B cell (primary cell): ENCODE measurements around the gene PPP3CA. TPM values are rescaled to one million over a fixed set of nuclear protein-coding genes. Genes with fewer than 3 reads are reported as not detected.

Experiments
- ATAC-seq: fragments of 200-7000 bp; cut with Tn5 transposase; one replicate; pipeline ENCODE4 v1.10.0; 2021; ENCODE audit warnings: low read depth, mild to moderate bottlenecking, moderate number of reproducible peaks, moderate library complexity
- CTCF ChIA-PET: fragments of 350-600 bp; sonication (Branson Sonifier 250); formaldehyde crosslinking; loops from one replicate; lab custom pipeline; 2021; ENCODE audit warnings: antibody characterized with exemption, inconsistent platforms; lab: Charles Lee
- POLR2A ChIA-PET: fragments of 350-600 bp; sonication (Branson Sonifier 250); formaldehyde crosslinking; loops from one replicate; lab custom pipeline; 2021; ENCODE audit warnings: antibody characterized with exemption; lab: Charles Lee
- DNase-seq: peaks from one replicate; pipeline ENCODE4 v3.0.0; 2013
- H2AFZ ChIP-seq: 2 replicates; pipeline ENCODE4 v1.6.1; 2012; ENCODE audit warnings: mild to moderate bottlenecking, low read depth, low read length; ENCODE audit not compliant: insufficient read depth, poor library complexity, severe bottlenecking
- H3K27ac ChIP-seq, 2 donors: 1 replicate in 1 of 2; 2 replicates in 1 of 2; pipeline ENCODE4 v1.5.1; 2012 to 2013; ENCODE audit warnings: low read length in 2 of 2, mild to moderate bottlenecking in 2 of 2, moderate library complexity in 1 of 2
- H3K27me3 ChIP-seq, 4 experiments: fragments of 200-600 bp in 1 of 4; sonication (generic) in 1 of 4; replicated peaks in 1 of 4; 1 replicate in 2 of 4; 2 replicates in 2 of 4; pipeline versions ENCODE4 v1.6.1 to v1.7.0; 2013 to 2016; ENCODE audit warnings: low read length in 3 of 4, mild to moderate bottlenecking in 2 of 4, mixed read lengths in 1 of 4, moderate library complexity in 1 of 4; ENCODE audit not compliant: insufficient read depth in 4 of 4, control insufficient read depth in 3 of 4; ENCODE audit errors: control extremely low read depth in 1 of 4
- H3K36me3 ChIP-seq, 2 experiments: replicated peaks in 1 of 2; 1 replicate in 1 of 2; 2 replicates in 1 of 2; pipeline versions ENCODE4 v1.6.1 to v1.7.1; 2013; ENCODE audit warnings: low read length in 1 of 2; ENCODE audit not compliant: insufficient read depth in 2 of 2, control insufficient read depth in 1 of 2; ENCODE audit errors: control extremely low read depth in 1 of 2, extremely low read depth in 1 of 2
- H3K4me1 ChIP-seq, 2 donors: fragments of 200-600 bp in 1 of 2; sonication (generic) in 1 of 2; 1 replicate in 1 of 2; 2 replicates in 1 of 2; pipeline versions ENCODE4 v1.5.1 to v1.6.1; 2013 to 2017; ENCODE audit warnings: low read length in 2 of 2; ENCODE audit not compliant: control insufficient read depth in 2 of 2, insufficient read depth in 2 of 2
- H3K4me2 ChIP-seq: replicated peaks from 2 replicates; pipeline ENCODE3; 2012; ENCODE audit warnings: mild to moderate bottlenecking, low read depth, low read length; ENCODE audit not compliant: poor library complexity, severe bottlenecking
- H3K4me3 ChIP-seq, 5 experiments: fragments of 200-600 bp in 1 of 5; sonication (generic) in 1 of 5; 1 replicate in 3 of 5; 2 replicates in 2 of 5; pipeline versions ENCODE4 v1.5.1 to v1.7.0; 2011 to 2016; ENCODE audit warnings: low read length in 4 of 5, mild to moderate bottlenecking in 4 of 5, low read depth in 2 of 5, control low read depth in 1 of 5, moderate library complexity in 1 of 5; ENCODE audit not compliant: insufficient read depth in 1 of 5; ENCODE audit errors: control extremely low read depth in 1 of 5, extremely low read depth in 1 of 5
- H3K79me2 ChIP-seq: fragments of 200-600 bp; sonication (generic); one replicate; pipeline ENCODE4 v1.6.0; 2016; ENCODE audit warnings: low read length; ENCODE audit not compliant: control insufficient read depth, insufficient read depth
- H3K9ac ChIP-seq: fragments of 200-600 bp; sonication (generic); 2 replicates; pipeline ENCODE4 v1.6.1; 2017; ENCODE audit warnings: mild to moderate bottlenecking, low read length, moderate library complexity
- H3K9me3 ChIP-seq, 3 donors: one replicate each; pipeline versions ENCODE4 v1.6.1 to v1.7.1; 2013; ENCODE audit warnings: low read length in 2 of 3; ENCODE audit not compliant: control insufficient read depth in 2 of 3, insufficient read depth in 1 of 3; ENCODE audit errors: control extremely low read depth in 1 of 3
- H4K20me1 ChIP-seq: 2 replicates; pipeline ENCODE4 v1.6.0; 2012; ENCODE audit warnings: mild to moderate bottlenecking, low read length; ENCODE audit not compliant: insufficient read depth, control insufficient read depth, poor library complexity, severe bottlenecking
- H3K27ac Mint-ChIP-seq: one replicate; pipeline ENCODE4 v1.8.0; 2021; ENCODE audit warnings: mixed read lengths
- H3K27me3 Mint-ChIP-seq: one replicate; pipeline ENCODE4 v1.8.0; 2021; ENCODE audit warnings: mixed read lengths
- H3K4me1 Mint-ChIP-seq: one replicate; pipeline ENCODE4 v1.8.0; 2021; ENCODE audit warnings: mixed read lengths
- H3K4me3 Mint-ChIP-seq: one replicate; pipeline ENCODE4 v1.8.0; 2021; ENCODE audit warnings: mixed read lengths
- H3K9me3 Mint-ChIP-seq: one replicate; pipeline ENCODE4 v1.8.0; 2022; ENCODE audit warnings: mixed read lengths; ENCODE audit not compliant: insufficient read depth
- EZH2 ChIP-seq: IDR thresholded peaks from 2 replicates; pipeline ENCODE4 v1.6.1; 2012; ENCODE audit warnings: borderline replicate concordance, low read depth, mild to moderate bottlenecking, moderate library complexity, low read length; ENCODE audit not compliant: insufficient read depth, poor library complexity, severe bottlenecking
- WGBS: methylation state at CpG from one replicate; pipeline ENCODE4 v1.1.5; 2013; ENCODE audit warnings: missing lambda C conversion rate; ENCODE audit not compliant: insufficient coverage; 5-methylcytosine and 5-hydroxymethylcytosine counted together
- intact Hi-C: fragments of 100-400 bp; cut with micrococcal nuclease; formaldehyde crosslinking; loops from one replicate; pipeline ENCODE4 v1.10.0; 2022
- polyA plus RNA-seq: library from polyadenylated mRNA; depleted of rRNA; stranded (reverse); fragments of >200 nt; gene quantifications from 2 replicates; pipeline ENCODE4 v1.2.3, GENCODE V29; 2012
- total RNA-seq, 2 donors: library from RNA; stranded (reverse); fragments of 120-200 nt in 1 of 2; gene quantifications; 1 replicate in 1 of 2; 2 replicates in 1 of 2; pipeline versions ENCODE4 v1.2.3 to v1.2.4, GENCODE V29; 2013 to 2022
- TF ChIP-seq, protein P1 (sequence below): fragments of 200-600 bp; IDR thresholded peaks from one replicate; pipeline ENCODE4 v1.8.0; 2022; ENCODE audit warnings: antibody characterized with exemption, mild to moderate bottlenecking

The PPP3CA gene
- total and polyA plus RNA-seq, 2 donors (not counting 1 experiment from before 2014, with no cell fraction given): 14.3 to 85.1 TPM

DNA sequence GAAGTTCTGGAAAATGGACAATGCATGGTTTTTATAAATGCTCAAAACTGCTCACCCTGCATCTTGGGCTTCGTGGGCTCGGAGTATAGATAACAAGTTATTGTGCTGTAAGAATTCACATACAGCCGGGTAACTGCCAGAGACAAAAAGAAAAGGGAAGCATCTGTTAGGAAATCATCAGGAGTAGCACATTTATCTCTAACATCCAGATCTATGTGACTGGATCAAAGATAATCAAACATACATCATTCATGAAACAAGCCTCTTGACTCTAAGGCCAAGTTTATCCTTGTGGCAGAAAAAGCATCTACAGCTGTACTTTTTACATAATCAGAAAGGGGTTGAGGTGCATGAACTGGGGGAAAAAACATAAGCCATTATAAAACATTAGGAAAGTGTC is 264.2 kb downstream of the PPP3CA start:
- no peak overlapping the region for H3K4me3 Mint-ChIP-seq
- Histone ChIP-seq H3K9me3 (peaks cover 0 to 4% (median 0%) of the 10 kb centered on the region in 3 donors), H2AFZ (no peak overlapping the region), H3K27ac (no peak overlapping the region), H3K36me3 (peaks cover 16 to 32% of the 10 kb centered on the region in 2 experiments), H4K20me1 (no peaks in the 10 kb centered on the region), H3K9ac (no peak overlapping the region), H3K4me2 (no peak overlapping the region), H3K4me3 (no peak overlapping the region), H3K4me1 (peaks cover 24 to 33% of the 10 kb centered on the region in 2 donors), H3K79me2 (peaks cover 10% of the 10 kb centered on the region), H3K27me3 (no peaks in the 10 kb centered on the region)
- H3K9me3 Mint-ChIP-seq: no peaks in the 10 kb centered on the region
- no peak for ATAC-seq
- ChIA-PET POLR2A (no interaction called here), CTCF (interaction anchor here (0.7 kb wide), 1 partner anchor 989 kb away, joined by 3 read pairs; no protein-coding TSS in a partner anchor)
- H3K27ac Mint-ChIP-seq: no peak overlapping the region
- no peaks in the 10 kb centered on the region for H3K27me3 Mint-ChIP-seq
- DNase-seq: no peak
- intact Hi-C loops: loop anchor here (5.0 to 10.0 kb wide), 4 partner anchors 614 to 1266 kb away; partner anchors contain the start of genes BANK1 and DAPP1
- H3K4me1 Mint-ChIP-seq: peaks cover 54% of the 10 kb centered on the region
- no peak for TF ChIP-seq EZH2
- TF ChIP-seq, protein P1, sequence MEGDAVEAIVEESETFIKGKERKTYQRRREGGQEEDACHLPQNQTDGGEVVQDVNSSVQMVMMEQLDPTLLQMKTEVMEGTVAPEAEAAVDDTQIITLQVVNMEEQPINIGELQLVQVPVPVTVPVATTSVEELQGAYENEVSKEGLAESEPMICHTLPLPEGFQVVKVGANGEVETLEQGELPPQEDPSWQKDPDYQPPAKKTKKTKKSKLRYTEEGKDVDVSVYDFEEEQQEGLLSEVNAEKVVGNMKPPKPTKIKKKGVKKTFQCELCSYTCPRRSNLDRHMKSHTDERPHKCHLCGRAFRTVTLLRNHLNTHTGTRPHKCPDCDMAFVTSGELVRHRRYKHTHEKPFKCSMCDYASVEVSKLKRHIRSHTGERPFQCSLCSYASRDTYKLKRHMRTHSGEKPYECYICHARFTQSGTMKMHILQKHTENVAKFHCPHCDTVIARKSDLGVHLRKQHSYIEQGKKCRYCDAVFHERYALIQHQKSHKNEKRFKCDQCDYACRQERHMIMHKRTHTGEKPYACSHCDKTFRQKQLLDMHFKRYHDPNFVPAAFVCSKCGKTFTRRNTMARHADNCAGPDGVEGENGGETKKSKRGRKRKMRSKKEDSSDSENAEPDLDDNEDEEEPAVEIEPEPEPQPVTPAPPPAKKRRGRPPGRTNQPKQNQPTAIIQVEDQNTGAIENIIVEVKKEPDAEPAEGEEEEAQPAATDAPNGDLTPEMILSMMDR: no peak
- WGBS: no CpG with 5 or more reads among the region's 3 CpGs

DNA sequence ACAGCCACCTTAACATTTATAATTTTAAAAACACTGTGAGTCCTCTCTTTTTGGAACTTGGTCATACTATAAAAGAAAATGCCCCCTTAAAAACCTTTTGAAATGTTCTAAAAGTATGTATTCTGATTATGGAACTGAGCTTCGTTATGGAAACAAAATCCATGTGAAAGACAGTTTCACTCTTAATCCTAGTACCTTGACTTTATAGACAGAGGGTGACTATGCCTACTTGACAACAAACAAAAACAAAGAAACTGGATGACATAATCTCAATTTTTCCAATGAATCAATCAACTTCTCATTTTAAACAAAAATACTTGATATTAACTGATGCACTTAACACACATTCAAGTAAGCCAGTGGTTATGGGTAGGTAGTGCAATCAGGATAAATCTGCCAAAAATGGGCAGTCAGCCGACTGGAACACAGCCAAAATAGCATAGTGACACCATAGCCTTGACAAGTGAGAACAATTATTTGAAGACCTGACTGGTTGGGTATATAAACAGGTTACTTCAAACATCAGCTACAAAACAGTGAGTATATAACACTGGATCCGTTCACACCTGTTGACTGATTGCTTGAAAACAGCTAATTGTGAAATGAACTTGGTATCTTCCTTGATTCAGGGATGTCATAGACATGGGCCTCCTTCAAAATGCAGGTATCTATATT is 265.5 kb downstream of the PPP3CA start:
- DNase-seq (no peak), ATAC-seq (no peak)
- Mint-ChIP-seq H3K27me3 (no peaks in the 10 kb centered on the region), H3K4me1 (peaks cover 43% of the 10 kb centered on the region), H3K4me3 (no peak overlapping the region), H3K27ac (no peak overlapping the region), H3K9me3 (no peaks in the 10 kb centered on the region)
- H3K36me3 ChIP-seq: peaks cover 21 to 38% of the 10 kb centered on the region in 2 experiments
- no peaks in the 10 kb centered on the region for H3K27me3 ChIP-seq
- no peak overlapping the region for H3K4me3 ChIP-seq
- CTCF ChIA-PET: no interaction called here
- no peak overlapping the region for H3K9ac ChIP-seq
- POLR2A ChIA-PET: no interaction called here
- TF ChIP-seq, protein P1: no peak
- intact Hi-C loops: loop anchor here (5.0 to 10.0 kb wide), 4 partner anchors 615 to 1265 kb away; partner anchors contain the start of genes BANK1 and DAPP1
- H4K20me1 ChIP-seq: no peaks in the 10 kb centered on the region
- H3K9me3 ChIP-seq: peaks cover 0 to 4% (median 0%) of the 10 kb centered on the region in 3 donors
- H2AFZ ChIP-seq: no peak overlapping the region
- peaks cover 22 to 30% of the 10 kb centered on the region in 2 donors for H3K4me1 ChIP-seq
- H3K27ac ChIP-seq: peak overlapping the region in 1 of 2 donors; percentile 13
- H3K79me2 ChIP-seq: peaks cover 10% of the 10 kb centered on the region
- H3K4me2 ChIP-seq: peak overlapping the region; percentile 3
- no CpG with 5 or more reads among the region's 3 CpGs for WGBS
